ENCODE results near the gene OR4F15.
"Not testable (repeated sequence)": the region's sequence is repeated elsewhere in the genome, so short reads cannot be mapped to it uniquely, and the experiment has no call there.

The OR4F15 gene

GRCh38 chr15:101811902-101812301 is at the start of gene OR4F15:
OR4F15 (plus strand) TSS chr15:101812202; CDS start chr15:101818187, 5,985 bp downstream.
- no peak for DNase-seq

GRCh38 chr15:101764669-101765339 is 47.2 kb upstream of the OR4F15 start:
- peak; percentile 32 for DNase-seq

GRCh38 chr15:101765340-101765671 is 46.7 kb upstream of the OR4F15 start:
- not testable (repeated sequence) for DNase-seq

- no peak for DNase-seq
These were observed 46.1 kb upstream of the OR4F15 start for GRCh38 chr15:101765772-101766456.

- not testable (repeated sequence) for DNase-seq
These were observed 44.8 kb upstream of the OR4F15 start for GRCh38 chr15:101767083-101767640.

- DNase-seq = no peak
These were observed 39.1 kb upstream of the OR4F15 start for GRCh38 chr15:101772921-101773320.

- DNase-seq = no peak
These were observed 38.4 kb upstream of the OR4F15 start for GRCh38 chr15:101773496-101774100.

GRCh38 chr15:101775136-101775535 is 36.9 kb upstream of the OR4F15 start:
- no peak for DNase-seq

GRCh38 chr15:101778576-101778975 is 33.4 kb upstream of the OR4F15 start:
- DNase-seq = not testable (repeated sequence)

- DNase-seq = not testable (repeated sequence)
These were observed 31.8 kb upstream of the OR4F15 start for GRCh38 chr15:101780225-101780624.

GRCh38 chr15:101781928-101782327 is 30.1 kb upstream of the OR4F15 start:
- DNase-seq = peak; percentile 12

- no peak for DNase-seq
These were observed 27.4 kb upstream of the OR4F15 start for GRCh38 chr15:101784644-101785043.

GRCh38 chr15:101786422-101786821 is 25.6 kb upstream of the OR4F15 start:
- not testable (repeated sequence) for DNase-seq

- not testable (repeated sequence) for DNase-seq
These were observed 24.0 kb upstream of the OR4F15 start for GRCh38 chr15:101788001-101788400.

GRCh38 chr15:101788503-101789269 is 23.3 kb upstream of the OR4F15 start:
- DNase-seq = not testable (repeated sequence)

GRCh38 chr15:101790748-101791147 is 21.3 kb upstream of the OR4F15 start:
- not testable (repeated sequence) for DNase-seq

GRCh38 chr15:101793981-101794380 is 18.0 kb upstream of the OR4F15 start:
- DNase-seq = not testable (repeated sequence)

GRCh38 chr15:101795455-101795854 is 16.5 kb upstream of the OR4F15 start:
- peak; percentile 64 for DNase-seq

GRCh38 chr15:101799665-101800064 is 12.3 kb upstream of the OR4F15 start:
- DNase-seq = no peak

- no peak for DNase-seq
These were observed 11.0 kb upstream of the OR4F15 start for GRCh38 chr15:101801048-101801447.

- DNase-seq = no peak
These were observed 8.8 kb upstream of the OR4F15 start, which contains the start of gene OR4F6 for GRCh38 chr15:101803209-101803608. OR4F6 (plus strand) TSS chr15:101803509; CDS start chr15:101805720, 2,211 bp downstream.

- DNase-seq = no peak
These were observed 8.3 kb upstream of the OR4F15 start for GRCh38 chr15:101803676-101804075.

- no peak for DNase-seq
These were observed 7.6 kb upstream of the OR4F15 start for GRCh38 chr15:101804375-101804774.
